HepG2 (cell line): ENCODE measurements around the gene GBE1. TPM values are rescaled to one million over a fixed set of nuclear protein-coding genes. Genes with fewer than 3 reads are reported as not detected.

Experiments
- ATAD3A ChIP-seq: sonication (generic); formaldehyde crosslinking; IDR thresholded peaks from 2 replicates; pipeline ENCODE4 v1.4.0; 2020; ENCODE audit warnings: missing genetic modification reagents
- CEBPB ChIP-seq: IDR thresholded peaks from 2 replicates; pipeline ENCODE4 v1.6.1; 2011; ENCODE audit warnings: low read depth, low read length, improper control_type of control experiment, borderline replicate concordance
- CHD4 ChIP-seq: fragments of 200-600 bp; sonication (generic); IDR thresholded peaks from 2 replicates; pipeline ENCODE4 v1.7.0; 2017; ENCODE audit warnings: mild to moderate bottlenecking, low read length, borderline replicate concordance
- E2F2 ChIP-seq: sonication (generic); formaldehyde crosslinking; IDR thresholded peaks from 2 replicates; pipeline ENCODE4 v1.4.0; 2020; ENCODE audit warnings: missing genetic modification reagents, borderline replicate concordance
- FOXM1 ChIP-seq: sonication (generic); formaldehyde crosslinking; IDR thresholded peaks from 2 replicates; pipeline ENCODE4 v1.5.0; 2020; ENCODE audit warnings: missing genetic modification reagents
- FOXP1 ChIP-seq, 2 experiments: fragments of 450-650 bp in 1 of 2; IDR thresholded peaks; 2 replicates each; pipeline ENCODE4 v1.6.1; 2017 to 2018; ENCODE audit warnings: antibody characterized with exemption in 1 of 2
- GABPA ChIP-seq, 2 experiments: IDR thresholded peaks; 2 replicates each; pipeline ENCODE4 v1.6.1; 2011 to 2016; ENCODE audit warnings: low read depth in 2 of 2, low read length in 1 of 2, missing biosample characterization in 1 of 2, missing genetic modification characterization in 1 of 2
- MAFG ChIP-seq: sonication (generic); formaldehyde crosslinking; IDR thresholded peaks from 2 replicates; pipeline ENCODE4 v1.5.1; 2020; ENCODE audit warnings: mild to moderate bottlenecking, missing genetic modification reagents
- MTA1 ChIP-seq: sonication (generic); formaldehyde crosslinking; IDR thresholded peaks from 2 replicates; pipeline ENCODE4 v1.4.0; 2020; ENCODE audit warnings: missing genetic modification reagents, mild to moderate bottlenecking, borderline replicate concordance
- PAX8 ChIP-seq: sonication (generic); formaldehyde crosslinking; IDR thresholded peaks from 2 replicates; pipeline ENCODE4 v1.8.0; 2022; ENCODE audit warnings: mild to moderate bottlenecking, missing genetic modification reagents, borderline replicate concordance
- PBX3 ChIP-seq: sonication (generic); formaldehyde crosslinking; IDR thresholded peaks from 2 replicates; pipeline ENCODE4 v1.8.1; 2023; ENCODE audit warnings: missing genetic modification reagents, inconsistent platforms, borderline replicate concordance
- PITX1 ChIP-seq: sonication (generic); formaldehyde crosslinking; IDR thresholded peaks from 2 replicates; pipeline ENCODE4 v1.5.1; 2020; ENCODE audit warnings: mild to moderate bottlenecking, missing genetic modification reagents
- RBM39 ChIP-seq: fragments of 200-400 bp; formaldehyde crosslinking; IDR thresholded peaks from one replicate; pipeline ENCODE4 v1.6.1; 2018; ENCODE audit warnings: antibody characterized with exemption, mild to moderate bottlenecking, low read depth, low read length; ENCODE audit not compliant: poor library complexity, severe bottlenecking
- STAG1 ChIP-seq: sonication (generic); formaldehyde crosslinking; IDR thresholded peaks from 2 replicates; pipeline ENCODE4 v1.4.0; 2020; ENCODE audit warnings: missing genetic modification reagents
- TSC22D2 ChIP-seq: sonication (generic); formaldehyde crosslinking; IDR thresholded peaks from 2 replicates; pipeline ENCODE4 v1.5.1; 2020; ENCODE audit warnings: missing genetic modification reagents, mild to moderate bottlenecking, borderline replicate concordance
- WIZ ChIP-seq: sonication (generic); formaldehyde crosslinking; IDR thresholded peaks from 2 replicates; pipeline ENCODE4 v1.5.1; 2020; ENCODE audit warnings: mild to moderate bottlenecking, missing genetic modification reagents
- ZC3H13 ChIP-seq: sonication (generic); formaldehyde crosslinking; IDR thresholded peaks from 2 replicates; pipeline ENCODE4 v1.8.1; 2023; ENCODE audit warnings: mild to moderate bottlenecking, missing genetic modification reagents, moderate library complexity
- ZNF30 ChIP-seq: sonication (generic); formaldehyde crosslinking; IDR thresholded peaks from 2 replicates; pipeline ENCODE4 v1.5.0; 2020; ENCODE audit warnings: mild to moderate bottlenecking, missing genetic modification reagents
- ZNF501 ChIP-seq: sonication (generic); formaldehyde crosslinking; IDR thresholded peaks from 2 replicates; pipeline ENCODE4 v1.5.1; 2020; ENCODE audit warnings: mild to moderate bottlenecking, moderate library complexity, missing genetic modification reagents
- ZNF556 ChIP-seq: sonication (generic); formaldehyde crosslinking; IDR thresholded peaks from 2 replicates; pipeline ENCODE4 v1.4.0; 2020; ENCODE audit warnings: mild to moderate bottlenecking, missing genetic modification reagents, borderline replicate concordance
- ZNF557 ChIP-seq: sonication (generic); formaldehyde crosslinking; IDR thresholded peaks from 2 replicates; pipeline ENCODE4 v1.4.0; 2020; ENCODE audit warnings: missing genetic modification reagents
- ZNF761 ChIP-seq: sonication (generic); formaldehyde crosslinking; conservative IDR thresholded peaks from 2 replicates; pipeline ENCODE4 v1.4.0; 2020; ENCODE audit warnings: mild to moderate bottlenecking, missing genetic modification reagents
- ZSCAN5A ChIP-seq: sonication (generic); formaldehyde crosslinking; IDR thresholded peaks from 2 replicates; pipeline ENCODE4 v1.8.0; 2022; ENCODE audit warnings: mild to moderate bottlenecking, missing genetic modification reagents, borderline replicate concordance
- polyA plus RNA-seq, 8 experiments: library from polyadenylated mRNA; depleted of rRNA in 3 of 8; stranded (reverse) in 7 of 8; unstranded in 1 of 8; fragments of >200 nt; fragmentation: Illumina TruSeq in 4 of 8; extraction: Trizol in 4 of 8; gene quantifications; 2 replicates each; pipeline versions ENCODE4 v1.2.1 to v1.2.3, GENCODE V29; 2011 to 2016; ENCODE audit warnings: low read depth in 4 of 8, missing spikeins in 1 of 8, mixed read lengths in 1 of 8; ENCODE audit not compliant: insufficient read depth in 1 of 8
- total RNA-seq, 5 experiments: library from RNA; depleted of rRNA; stranded (reverse); fragments of >200 nt; fragmentation: Illumina TruSeq; extraction: Trizol; gene quantifications; 2 replicates each; pipeline ENCODE4 v1.2.3, GENCODE V29; 2016; ENCODE audit warnings: low read depth in 1 of 5

GBE1 gene
- total and polyA plus RNA-seq, 2 of the 13 experiments (the other 11 are each of a cell fraction or from before 2014, with no cell fraction given): 22.9 to 36.1 TPM

GRCh38 chr3:81760924-81761903, at the start of gene GBE1 (continued):
- TF ChIP-seq ZSCAN5A (CRISPR knock-in tag) (peak; percentile 56; the same call in 1 of the 2 replicates), E2F2 (CRISPR knock-in tag) (peak; percentile 67; the same call in 1 of the 2 replicates), ZNF557 (peak; percentile 93), PBX3 (peak; percentile 74; the same call in 1 of the 2 replicates), MTA1 (peak; percentile 74; the same call in 1 of the 2 replicates), CEBPB (peak; percentile 95), ZNF761 (CRISPR knock-in tag) (peak; percentile 79), PAX8 (CRISPR knock-in tag) (peak; percentile 70; the same call in 1 of the 2 replicates), ZNF501 (CRISPR knock-in tag) (peak; percentile 98), FOXM1 (CRISPR knock-in tag) (no peak), TSC22D2 (CRISPR knock-in tag) (peak; percentile 79; the same call in 1 of the 2 replicates), MAFG (CRISPR knock-in tag) (no peak), CHD4 (no peak), FOXP1 (IDR thresholded peaks at IDR 0.05) (no peak), FOXP1 (CRISPR knock-in tag; IDR thresholded peaks at IDR 0.05) (peak; percentile 48; the same call in 1 of the 2 replicates), RBM39 (peak; percentile 97), ZNF556 (peak; percentile 67; the same call in 1 of the 2 replicates), ZNF30 (CRISPR knock-in tag) (0 out of 2 replicates have a peak, but pooled peaks have one; percentile 62), STAG1 (CRISPR knock-in tag) (peak; percentile 6; the same call in 1 of the 2 replicates), PITX1 (CRISPR knock-in tag) (peak; percentile 74), WIZ (CRISPR knock-in tag) (peak; percentile 85), GABPA (IDR thresholded peaks at IDR 0.05; ENCODE audit: low read depth, low read length) (no peak), GABPA (CRISPR knock-in tag; IDR thresholded peaks at IDR 0.05; ENCODE audit: low read depth) (peak; percentile 63), ZC3H13 (peak; percentile 34; the same call in 1 of the 2 replicates), ATAD3A (CRISPR knock-in tag) (peak; percentile 25; the same call in 1 of the 2 replicates)
